HG03521 (cell line): ENCODE data around the gene RAB11A.
A peak's percentile ranks its signal among the peaks of the same experiment; 100 is the strongest.

Experiments used
- ATAC-seq: cut with Tn5 transposase; IDR thresholded peaks from one replicate; pipeline ENCODE4 v1.9.1; 2021; ENCODE audit warnings: mild to moderate bottlenecking, moderate library complexity; ENCODE audit not compliant: unreplicated experiment

The RAB11A gene

DNA sequence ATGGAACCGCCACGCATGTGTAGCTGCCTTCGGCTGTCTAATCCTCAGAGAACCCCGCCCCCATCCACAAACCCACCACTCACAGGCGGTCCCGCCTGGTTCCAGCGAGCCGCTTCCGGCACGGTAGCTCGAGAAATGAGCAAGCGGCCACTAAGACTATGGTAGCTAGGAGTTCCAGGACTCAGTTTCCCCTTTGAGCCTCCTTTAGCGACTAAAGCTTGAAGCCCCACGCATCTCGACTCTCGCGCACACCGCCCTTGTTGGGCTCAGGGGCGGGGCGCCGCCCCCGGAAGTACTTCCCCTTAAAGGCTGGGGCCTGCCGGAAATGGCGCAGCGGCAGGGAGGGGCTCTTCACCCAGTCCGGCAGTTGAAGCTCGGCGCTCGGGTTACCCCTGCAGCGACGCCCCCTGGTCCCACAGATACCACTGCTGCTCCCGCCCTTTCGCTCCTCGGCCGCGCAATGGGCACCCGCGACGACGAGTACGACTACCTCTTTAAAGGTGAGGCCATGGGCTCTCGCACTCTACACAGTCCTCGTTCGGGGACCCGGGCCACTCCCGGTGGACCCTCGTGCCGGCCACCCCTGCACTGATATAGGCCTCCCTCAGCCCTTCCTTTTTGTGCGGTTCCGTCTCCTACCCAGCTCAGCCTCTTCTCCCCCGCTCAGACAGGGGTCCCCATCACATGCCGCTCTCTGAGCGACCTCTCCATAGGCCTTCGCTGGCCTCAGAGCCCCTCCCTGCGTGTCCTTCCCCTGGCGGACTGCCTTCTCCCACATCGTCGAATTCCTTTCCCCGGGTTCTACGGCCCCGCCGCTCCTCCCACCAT lies at the start of gene RAB11A:
Gene RAB11A, plus strand, starts transcription at position 366 of the 828 bp plus-strand sequence. Its CDS starts 95 bp downstream, at position 461.
- peak; percentile 87 for ATAC-seq

DNA sequence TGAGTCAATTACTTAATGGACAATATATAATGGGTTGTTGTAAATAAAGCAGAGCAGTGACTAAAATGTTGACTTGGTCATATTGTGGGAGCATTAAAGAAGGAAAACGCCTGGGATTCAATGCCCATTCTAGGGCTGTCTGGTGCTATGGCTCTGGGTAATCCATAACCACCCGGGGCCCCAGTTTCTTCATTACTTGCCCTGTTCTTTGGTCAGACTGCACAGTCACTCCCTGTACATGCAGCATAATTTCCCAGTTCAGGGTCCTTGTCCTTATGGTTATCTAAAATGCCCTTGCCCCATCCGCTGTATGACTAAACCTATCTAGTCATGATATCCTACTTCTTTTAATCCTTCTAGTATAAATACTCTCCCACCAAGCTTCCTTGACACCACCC lies 49.7 kb upstream of the RAB11A start:
- no peak for ATAC-seq

DNA sequence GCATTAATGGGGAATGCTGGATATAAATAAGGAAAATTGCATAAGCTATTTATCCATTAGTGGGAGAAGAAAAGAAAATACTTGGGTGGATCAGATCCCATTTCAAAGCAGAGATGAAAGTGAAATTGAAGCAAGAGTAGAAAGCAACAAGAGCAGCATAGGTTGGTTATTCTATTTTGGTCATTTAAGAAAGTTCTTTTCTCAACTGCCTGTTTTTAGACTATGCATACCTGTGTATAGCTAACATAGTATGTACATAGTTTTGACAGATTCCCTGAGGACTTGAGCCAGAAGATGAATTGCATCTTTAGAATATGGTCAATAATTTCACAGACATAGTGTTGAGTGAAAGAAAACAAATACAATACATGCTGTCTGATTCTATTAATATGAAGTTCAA lies 48.2 kb upstream of the RAB11A start:
- ATAC-seq, result no peak

DNA sequence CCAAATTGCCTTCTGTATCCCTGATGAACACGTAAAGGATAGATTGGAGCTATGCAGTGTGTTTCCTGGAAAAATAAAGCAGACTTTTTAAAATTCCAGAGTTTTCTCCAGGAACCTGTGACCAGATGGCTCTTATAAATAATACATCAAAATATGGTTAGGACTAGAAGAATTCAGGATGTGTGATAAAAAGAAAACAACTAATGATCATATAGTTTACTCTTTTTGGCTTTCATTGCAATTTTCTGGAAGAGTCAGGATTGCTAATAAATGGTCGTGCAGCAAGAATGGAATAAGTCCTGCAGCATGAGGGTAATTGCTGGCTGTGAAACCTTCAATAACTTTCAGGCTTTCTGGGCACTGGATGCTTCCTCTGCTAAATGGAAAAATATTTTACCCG lies 47.0 kb upstream of the RAB11A start:
- ATAC-seq, result no peak

DNA sequence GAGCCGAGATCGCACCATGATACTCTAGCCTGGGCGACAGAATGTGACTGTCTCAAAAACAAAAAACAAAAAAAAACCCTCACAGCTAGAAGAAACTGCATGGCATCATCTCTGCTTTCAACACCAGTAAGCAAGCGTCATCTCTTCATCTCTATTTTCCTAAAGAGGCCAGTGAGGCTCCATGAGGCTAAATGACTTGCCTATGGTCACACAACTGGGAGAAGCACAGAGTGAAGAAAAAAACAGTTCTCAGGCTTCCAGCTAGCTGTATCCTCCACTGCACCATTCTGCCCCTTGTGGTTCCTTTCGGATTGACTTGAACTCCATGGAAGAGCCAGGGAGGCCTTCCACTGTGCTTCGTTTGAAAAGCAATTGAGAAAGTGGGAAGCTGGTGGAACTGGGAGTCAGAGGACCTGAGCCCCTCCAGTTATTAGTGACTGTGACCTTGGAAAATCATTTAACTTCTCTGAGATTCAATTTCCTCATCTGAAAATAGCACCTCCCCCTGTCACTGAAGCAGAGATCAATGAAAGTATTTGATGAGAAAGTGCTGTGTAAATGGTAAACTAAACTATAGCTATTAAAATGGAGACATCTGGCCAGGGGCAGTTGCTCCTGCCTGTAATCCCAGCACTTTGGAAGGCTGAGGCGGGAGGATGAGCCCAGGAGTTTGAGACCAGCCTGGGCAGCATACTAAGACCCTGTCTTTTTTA lies 45.1 kb upstream of the RAB11A start:
- no peak for ATAC-seq

DNA sequence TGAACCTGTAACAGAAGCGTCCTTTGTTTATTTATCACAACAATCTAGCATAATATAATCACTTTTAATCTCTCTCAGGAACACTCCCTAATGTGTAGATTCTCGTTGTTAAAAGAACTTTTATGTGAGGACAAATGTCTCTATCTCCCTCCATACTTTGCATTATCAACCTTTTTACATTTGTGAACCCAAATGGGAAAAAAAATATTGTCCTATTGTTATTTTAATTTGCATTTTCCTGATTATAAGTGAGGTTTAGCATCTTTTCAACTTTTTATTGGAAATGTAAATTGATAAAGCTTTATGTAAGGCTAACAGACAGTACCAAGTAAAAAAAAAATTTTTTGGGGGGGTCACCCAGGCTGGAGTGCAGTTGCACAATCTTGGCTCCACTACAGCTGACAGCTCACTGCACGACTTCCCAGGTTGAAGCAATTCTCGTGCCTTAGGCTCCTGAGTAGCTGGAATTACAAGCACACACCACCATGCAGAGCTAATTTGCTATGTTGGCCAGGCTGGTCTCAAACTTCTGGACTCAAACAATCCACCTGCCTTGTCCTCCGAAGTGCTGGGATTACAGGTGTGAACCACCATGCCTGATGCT lies 44.2 kb upstream of the RAB11A start:
- ATAC-seq, result no peak

DNA sequence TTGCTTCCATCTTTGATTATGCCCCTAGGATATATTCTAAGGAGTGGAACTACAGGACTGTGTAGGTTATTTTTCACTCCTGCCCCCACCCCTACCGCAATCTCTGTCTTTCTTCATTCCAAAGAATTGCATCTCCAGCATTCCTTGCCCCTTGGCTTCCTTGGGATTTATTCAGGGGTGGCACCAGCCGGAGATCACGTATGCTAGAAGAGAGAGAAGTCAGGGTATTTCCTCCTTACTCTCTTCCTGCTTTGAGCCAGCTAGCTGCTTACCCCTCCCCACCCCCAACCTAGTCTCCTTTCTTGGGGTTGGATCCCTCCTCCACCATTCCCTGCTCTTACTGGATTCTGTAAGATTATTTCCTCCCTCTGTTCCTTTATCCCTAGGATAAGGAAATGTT lies 42.2 kb upstream of the RAB11A start:
- no peak for ATAC-seq

DNA sequence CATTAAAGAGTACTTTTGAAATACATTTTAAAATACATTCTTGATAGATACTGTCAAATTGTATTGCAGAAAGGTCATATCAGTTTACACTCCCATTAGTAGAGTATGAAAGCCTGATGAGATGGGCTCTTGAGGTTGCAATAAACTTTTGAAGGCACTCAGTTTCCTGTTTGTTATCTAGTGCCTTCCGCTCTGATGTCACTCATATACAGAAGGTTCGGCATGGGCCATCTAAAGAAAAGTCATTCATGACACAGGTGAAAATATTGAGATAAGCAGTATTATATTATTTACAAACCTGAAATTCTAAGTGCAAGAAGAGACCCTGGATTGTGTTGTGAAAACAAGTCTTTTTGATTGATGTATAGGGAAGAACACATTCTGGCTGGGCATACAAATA lies 40.7 kb upstream of the RAB11A start:
- no peak for ATAC-seq

DNA sequence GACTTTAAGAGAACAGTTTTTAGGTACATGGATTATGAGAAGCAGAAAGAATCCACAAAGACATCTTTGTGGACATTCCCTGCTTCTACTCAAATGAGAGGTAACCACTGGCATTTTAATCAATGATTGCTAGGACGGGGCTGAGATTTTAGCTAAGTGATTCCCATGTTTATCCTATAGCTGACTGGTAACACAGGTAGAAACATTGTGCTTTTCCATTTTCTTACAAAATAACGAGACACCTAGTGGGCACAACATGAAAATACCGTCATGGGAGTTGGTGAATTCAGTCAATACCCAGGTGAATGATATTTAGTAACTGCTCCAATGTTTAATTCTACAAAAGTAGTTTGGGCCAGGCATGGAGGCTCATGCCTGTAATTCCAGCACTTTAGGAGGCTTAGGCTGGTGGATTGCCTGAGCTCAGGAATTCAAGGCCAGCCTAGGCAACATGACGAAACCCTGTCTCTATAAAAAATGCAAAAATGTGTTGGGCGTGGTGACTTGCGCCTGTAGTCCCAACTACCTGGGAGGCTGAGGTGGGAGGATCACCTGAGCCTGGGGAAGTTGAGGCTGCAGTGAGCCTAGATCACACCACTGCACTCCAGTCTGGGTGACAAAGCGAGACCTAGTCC lies 40.0 kb upstream of the RAB11A start:
- ATAC-seq, result no peak

DNA sequence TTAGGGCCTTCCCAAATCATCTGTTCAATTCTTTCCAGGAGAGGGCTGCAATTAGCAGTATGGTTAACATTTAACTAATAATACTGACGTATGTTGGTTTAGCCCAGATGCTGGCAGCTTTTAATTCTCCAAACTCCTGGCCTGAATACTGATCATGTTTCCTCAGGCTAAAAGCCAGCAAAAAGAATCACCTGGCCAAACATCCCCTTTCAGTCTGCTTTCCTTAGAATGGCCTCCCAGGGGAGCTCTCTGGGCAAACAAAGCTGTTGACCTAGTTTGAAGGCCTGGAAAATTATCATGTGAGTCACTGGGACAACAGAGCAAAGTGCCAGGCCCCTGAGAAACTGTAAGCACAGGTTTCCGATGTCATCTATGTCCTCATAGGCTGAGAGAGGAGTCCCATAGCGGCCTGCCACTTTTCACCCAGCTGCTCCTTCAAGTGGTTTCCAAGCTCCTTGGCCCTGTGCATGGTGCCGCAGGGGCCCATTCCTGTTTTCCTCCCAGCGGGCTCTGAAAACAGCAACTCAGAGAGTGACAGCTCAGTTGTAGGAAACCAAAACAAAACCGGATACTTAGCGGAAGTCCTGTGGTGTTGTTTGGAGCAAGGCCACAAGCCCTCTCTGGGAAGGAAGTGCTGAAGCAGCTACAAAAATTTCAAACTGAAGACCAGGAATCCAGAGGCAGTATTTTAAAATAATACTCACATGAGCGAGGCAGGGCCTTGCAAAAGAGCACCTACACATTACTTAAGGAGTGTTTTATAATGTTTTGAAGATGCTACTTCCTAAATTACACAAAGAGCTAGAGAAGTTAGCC lies 36.5 kb upstream of the RAB11A start:
- ATAC-seq, result no peak

DNA sequence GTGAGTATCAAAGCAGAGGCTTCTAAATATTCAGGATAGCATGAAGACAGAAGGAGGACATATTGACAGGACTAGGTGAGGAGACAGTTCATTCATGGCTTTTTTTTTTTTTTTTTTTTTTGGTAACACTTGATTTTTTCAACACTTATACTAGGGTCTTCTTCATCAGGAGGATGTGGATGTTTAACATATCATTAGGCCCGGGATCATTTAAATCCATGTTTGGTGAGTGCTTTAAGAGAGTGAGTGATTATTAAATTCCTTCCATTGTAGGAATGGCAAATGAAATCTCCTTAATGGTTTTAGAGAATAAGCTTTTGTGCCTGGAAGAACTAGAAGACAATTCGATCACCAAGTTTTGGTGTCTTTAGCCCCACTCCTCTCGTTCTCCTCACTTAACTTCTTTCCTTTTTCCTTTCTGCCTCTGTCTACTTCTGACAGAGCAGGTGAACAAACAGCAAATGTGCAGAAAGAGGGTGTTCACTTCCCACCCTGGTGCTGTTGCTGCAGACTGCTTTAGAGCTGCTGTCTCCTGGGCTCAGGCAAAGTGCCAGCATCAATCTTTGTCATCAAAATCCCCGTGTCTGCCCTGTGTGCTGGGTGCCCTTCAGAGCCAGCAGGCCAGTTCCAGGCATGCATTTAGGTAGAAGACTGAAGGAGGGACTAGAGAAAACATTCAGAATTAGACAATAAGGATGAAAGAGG lies 35.6 kb upstream of the RAB11A start:
- no peak for ATAC-seq

DNA sequence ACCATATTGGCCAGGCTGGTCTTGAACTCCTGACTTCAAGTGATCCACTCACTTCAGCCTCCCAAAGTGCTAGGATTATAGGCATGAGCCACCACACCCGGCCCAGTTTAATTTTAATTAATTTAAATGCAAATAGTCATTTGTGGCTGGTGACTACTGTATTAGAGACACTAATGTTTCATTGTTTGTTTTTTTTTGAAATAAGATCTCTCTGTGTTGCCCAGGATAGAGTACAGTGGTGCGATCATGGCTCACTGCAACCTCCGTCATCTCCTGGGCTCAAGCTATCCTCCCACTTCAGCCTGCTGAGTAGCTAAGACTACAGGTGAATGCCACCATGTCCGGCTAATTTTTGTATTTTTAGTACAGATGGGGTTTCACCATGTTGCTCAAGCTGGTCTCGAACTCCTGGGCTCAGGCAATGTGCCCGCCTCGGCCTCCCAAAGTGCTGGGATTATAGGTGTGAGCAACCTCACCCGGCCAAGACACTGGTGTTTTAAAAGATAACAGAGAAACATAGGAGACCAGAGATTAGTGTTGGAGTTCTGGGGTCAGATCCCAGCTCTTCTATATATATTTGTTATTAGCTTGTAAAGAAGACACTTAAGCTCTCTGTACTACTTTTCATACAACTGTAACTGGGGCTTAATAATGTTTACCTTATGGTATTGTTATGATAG lies 34.5 kb upstream of the RAB11A start:
- ATAC-seq, result no peak

DNA sequence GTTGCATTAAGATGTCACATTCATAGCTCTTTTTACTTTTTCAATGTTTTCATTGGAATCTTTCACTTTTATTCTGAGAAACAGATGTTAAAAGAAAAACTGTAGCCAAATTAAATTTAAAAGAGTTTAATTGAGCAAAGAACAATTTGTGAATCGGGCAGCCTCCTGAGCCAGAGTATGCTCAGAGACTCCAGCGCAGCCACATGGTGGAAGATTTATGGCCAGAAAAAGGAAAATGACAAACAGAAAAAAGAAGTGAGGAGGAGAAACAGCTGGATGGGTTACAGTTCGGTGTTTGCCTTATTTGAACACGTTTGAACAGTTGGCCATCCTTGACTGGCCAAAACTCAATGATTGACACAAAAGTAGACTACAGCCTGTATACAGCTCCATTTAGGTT lies 33.8 kb upstream of the RAB11A start:
- no peak for ATAC-seq

DNA sequence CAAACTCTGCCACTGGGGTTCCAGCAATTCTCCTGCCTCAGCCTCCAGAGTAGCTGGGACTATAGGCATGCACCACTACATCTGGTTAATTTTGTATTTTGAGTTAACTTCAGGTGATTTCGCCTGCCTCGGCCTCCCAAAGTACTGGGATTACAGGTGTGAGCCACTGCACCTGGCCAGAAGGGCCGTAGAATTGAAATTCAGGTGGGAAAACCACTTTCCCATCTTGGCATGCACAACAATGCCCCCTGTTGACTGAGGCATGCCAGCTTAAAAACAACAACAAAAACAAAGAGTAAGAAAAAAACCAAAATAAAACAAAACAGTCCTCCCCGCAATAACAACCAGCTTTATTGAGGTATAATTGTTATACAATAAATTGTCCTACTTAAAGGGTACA lies 32.6 kb upstream of the RAB11A start:
- ATAC-seq, result no peak

DNA sequence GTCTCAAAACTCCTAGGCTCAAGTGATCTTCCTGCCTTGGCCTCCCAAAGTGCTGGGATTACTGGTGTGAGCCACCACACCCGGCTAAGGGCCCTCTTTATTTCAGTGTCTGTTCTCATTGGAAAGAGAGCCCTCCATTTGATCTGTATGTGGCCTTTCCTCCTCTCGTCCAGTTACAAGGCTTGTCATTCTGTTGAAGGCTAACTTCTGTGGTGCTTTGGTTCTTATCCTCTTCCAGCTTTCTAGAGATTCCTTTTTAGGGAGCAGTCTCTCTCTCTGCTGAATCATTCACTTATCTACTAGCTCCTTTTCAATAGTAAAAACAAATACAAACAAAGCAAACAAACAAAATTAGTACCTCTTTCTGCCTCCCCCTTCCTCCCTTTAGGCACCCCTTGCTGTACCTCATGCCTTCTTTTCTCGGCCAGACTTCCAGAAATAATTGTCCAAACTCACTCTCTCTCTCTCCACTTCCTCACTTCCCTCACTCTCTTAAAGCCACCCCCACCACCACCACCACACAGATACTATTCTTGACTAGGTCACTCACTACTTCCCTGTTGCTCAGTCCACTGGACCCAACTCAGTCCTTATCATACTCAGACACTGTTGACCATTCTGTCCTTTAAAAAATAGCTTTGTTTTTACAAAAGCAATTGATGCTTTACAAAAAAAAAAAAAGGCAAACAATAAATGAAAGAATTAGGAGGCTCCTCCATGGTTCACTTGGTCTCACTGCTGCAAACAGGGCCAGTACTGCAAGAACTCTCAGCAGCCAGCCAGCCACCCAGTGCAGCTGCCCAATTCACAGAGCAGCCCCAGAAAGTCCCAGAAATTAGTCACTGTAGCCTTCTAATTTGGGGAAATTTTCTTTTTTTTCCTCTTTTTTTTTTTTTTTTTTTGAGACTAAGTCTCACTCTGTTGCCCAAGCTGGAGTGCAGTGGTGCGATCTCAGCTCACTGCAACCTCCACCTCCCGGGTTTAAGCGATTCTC lies 31.7 kb upstream of the RAB11A start:
- ATAC-seq, result no peak

DNA sequence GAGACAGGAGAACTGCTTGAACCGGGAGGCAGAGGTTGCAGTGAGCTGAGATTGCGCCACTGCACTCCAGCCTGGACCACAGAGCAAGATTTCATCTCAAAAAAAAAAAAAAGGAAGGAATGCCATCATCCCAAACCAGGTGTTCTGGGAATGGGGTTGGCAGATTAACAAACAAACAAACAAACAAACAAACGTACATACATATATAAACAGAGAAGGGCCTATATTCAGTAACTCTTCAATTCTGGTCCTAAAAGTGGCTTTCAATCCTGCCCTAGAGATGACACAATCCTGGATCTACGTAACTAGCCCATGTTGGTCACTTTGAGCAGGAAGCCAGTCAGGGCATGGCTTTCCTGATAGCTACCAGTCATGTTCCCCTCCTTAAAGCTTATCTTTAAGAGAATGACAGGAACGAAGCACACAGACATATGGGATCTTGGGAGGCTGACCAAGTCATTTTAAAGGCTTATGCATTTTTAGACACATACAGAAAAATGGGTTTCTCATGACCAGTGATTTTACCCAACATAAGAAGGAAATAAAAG lies 29.9 kb upstream of the RAB11A start:
- no peak for ATAC-seq

DNA sequence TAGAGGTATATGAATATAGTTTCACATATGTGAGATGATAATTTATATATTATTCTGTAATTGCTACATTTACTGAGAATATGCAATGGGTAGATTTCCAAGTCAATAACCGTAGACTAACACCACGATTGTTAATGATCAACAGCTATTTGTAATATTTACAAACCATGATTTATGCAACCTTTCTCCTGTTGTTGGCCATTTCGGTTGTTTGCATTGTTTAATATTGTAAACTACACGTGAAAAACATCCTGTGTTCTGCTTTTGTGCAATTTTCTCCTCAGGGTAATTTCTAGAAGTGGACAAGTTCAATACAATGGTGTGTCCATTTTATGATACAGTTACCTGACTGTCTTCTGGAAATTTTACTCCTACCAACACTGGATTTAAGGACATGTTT lies 29.3 kb upstream of the RAB11A start:
- no peak for ATAC-seq
